HG03558 (cell line): ENCODE measurements around the gene UGT1A5.

Experiments
- ATAC-seq: cut with Tn5 transposase; IDR thresholded peaks from one replicate; pipeline ENCODE4 v1.9.1; 2021; ENCODE audit warnings: moderate number of reproducible peaks; ENCODE audit not compliant: unreplicated experiment; ENCODE audit errors: extremely low read depth

UGT1A5 gene

DNA sequence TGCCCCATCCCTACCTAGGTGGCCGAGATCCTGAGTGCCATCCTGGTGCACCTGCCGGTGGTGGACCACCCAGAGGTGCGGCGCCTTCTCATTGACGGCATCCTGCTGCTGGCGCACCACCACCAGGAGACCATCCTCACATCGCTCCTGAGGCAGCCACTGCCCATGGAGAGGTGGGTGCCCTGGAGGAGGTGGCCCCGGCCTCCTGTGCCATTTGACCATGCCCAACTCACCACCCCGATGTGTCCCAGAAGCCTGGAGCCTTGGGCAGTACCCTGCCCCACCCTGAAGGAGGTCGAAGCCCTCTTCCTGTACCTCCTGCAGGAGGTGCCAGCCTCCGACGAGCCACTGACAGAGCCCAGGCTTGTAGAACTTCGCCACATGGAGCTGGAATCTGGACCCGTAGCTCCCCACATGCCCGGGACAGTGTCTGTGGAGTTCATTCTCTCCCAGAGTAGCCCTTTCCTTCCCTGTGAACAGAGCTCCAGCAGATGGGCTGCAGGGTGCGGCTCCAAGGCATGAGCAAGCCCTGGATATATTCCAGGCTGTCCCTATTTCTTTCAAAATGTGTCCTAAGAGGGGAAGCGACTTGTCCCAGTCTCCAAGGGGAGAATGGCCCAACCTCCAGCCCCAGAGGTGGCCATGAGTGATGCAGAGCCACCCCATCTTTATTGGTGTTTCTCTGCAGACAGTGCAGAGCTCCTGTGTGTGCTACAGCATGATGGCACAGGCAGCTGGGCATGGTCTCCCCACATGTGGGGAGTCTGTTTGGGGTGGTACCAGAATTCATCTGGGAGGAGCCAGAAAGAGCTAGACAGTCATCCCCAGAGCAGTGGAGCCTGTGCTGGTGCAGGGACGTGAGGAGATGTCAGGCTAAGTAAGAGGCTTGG lies 107.4 kb downstream of the UGT1A5 start:
- ATAC-seq = no peak

- ATAC-seq = no peak
Measured at GRCh38 chr2:233820774-233821105, 108.0 kb downstream of the UGT1A5 start.

DNA sequence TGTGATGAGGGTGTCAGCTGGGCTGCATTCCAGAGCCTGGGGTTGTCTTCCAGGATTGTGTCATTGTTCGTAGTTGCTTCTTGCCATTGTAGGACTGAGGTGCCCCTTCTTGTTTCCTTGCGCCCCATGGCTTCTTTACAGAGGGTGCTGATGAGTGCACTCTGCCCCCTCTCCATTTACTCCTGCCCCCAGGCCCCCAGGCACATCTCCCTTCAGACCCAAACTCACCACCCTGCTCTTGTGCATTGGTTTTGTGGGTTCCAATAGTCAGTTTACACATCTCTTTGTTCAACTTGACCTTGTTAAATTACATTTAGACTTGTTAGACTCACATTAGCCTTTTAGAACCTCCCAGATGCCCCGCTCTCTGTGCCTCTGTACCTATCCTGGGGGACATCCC lies 108.5 kb downstream of the UGT1A5 start:
- no peak for ATAC-seq

DNA sequence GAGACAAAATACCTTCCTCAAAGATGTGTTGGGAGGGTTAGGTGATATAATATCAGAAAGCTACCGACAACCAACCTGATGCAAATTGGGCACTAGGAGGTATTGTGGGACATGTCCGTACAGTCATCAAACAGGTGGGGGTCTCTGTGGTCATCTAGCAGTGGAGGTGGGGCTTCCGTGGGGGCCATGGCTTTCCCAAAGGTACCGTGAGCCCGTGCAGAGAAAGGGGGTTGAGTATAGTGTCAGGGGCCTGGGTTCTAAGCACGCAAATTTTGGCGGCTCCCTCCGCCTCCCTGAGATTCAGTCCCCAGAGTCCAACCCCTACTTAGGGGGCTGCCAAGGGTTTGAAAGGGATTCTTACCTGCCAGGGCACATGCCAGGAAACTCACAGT lies 109.0 kb downstream of the UGT1A5 start:
- no peak for ATAC-seq

- no peak for ATAC-seq
Measured at GRCh38 chr2:233822101-233822771, 109.5 kb downstream of the UGT1A5 start.
